Stimulated activated CD8-positive, alpha-beta memory T cell treated with anti-CD3 and anti-CD28 coated beads, Interleukin-2, amount 100 ng/mL, for 1 hour (primary cell): ENCODE measurements around the gene EHD2.
A peak's percentile ranks its signal among the peaks of the same experiment; 100 is the strongest.
"Not testable (repeated sequence)": the region's sequence is repeated elsewhere in the genome, so short reads cannot be mapped to it uniquely, and the experiment has no call there.

Experiments used
- DNase-seq, 2 donors: peaks; one replicate each; pipeline ENCODE4 v3.0.0-alpha.2; 2020; ENCODE audit warnings: low read depth in 2 of 2

Gene EHD2

GRCh38 chr19:47768604-47769003, 55.4 kb downstream of the EHD2 start:
- no peak for DNase-seq

GRCh38 chr19:47769534-47769933, 56.3 kb downstream of the EHD2 start:
- DNase-seq, result no peak

GRCh38 chr19:47771291-47771690, 58.1 kb downstream of the EHD2 start:
- DNase-seq, result not testable (repeated sequence)

GRCh38 chr19:47776568-47776967, 63.3 kb downstream of the EHD2 start:
- DNase-seq, result no peak

- not testable (repeated sequence) for DNase-seq
Measured at GRCh38 chr19:47777245-47778048, 64.2 kb downstream of the EHD2 start.

GRCh38 chr19:47778049-47778953, 65.1 kb downstream of the EHD2 start, which contains the start of gene SELENOW:
Gene SELENOW (plus strand): TSS chr19:47778703. CDS start chr19:47778786, 83 bp downstream.
- peak; percentile 54 to 58 for DNase-seq

GRCh38 chr19:47778954-47779351, 65.7 kb downstream of the EHD2 start:
- DNase-seq, result no peak

GRCh38 chr19:47779524-47780214, 66.4 kb downstream of the EHD2 start:
- no peak for DNase-seq

- DNase-seq, result no peak
Measured at GRCh38 chr19:47780215-47780551, 67.0 kb downstream of the EHD2 start.

- DNase-seq, result no peak
Measured at GRCh38 chr19:47781590-47782262, 68.5 kb downstream of the EHD2 start.

GRCh38 chr19:47786566-47786965, 73.3 kb downstream of the EHD2 start:
- no peak for DNase-seq

GRCh38 chr19:47787307-47787706, 74.1 kb downstream of the EHD2 start:
- not testable (repeated sequence) for DNase-seq

GRCh38 chr19:47789811-47790210, 76.6 kb downstream of the EHD2 start:
- not testable (repeated sequence) for DNase-seq

GRCh38 chr19:47790398-47790814, 77.2 kb downstream of the EHD2 start:
- DNase-seq, result peak; percentile 54 to 73

- DNase-seq, result no peak
Measured at GRCh38 chr19:47792616-47793015, 79.4 kb downstream of the EHD2 start.
